IMR-90 (cell line): ENCODE results near the gene ALS2.

Experiments
- CEBPB ChIP-seq: IDR thresholded peaks from 2 replicates; pipeline ENCODE4 v1.6.1; 2012; ENCODE audit warnings: low read depth, low read length, improper control_type of control experiment
- MAZ ChIP-seq: IDR thresholded peaks from 2 replicates; pipeline ENCODE4 v1.6.1; 2012; ENCODE audit warnings: low read depth, mild to moderate bottlenecking, low read length, improper control_type of control experiment, moderate library complexity, borderline replicate concordance
- MXI1 ChIP-seq: IDR thresholded peaks from 2 replicates; pipeline ENCODE4 v1.6.1; 2012; ENCODE audit warnings: low read depth, mild to moderate bottlenecking, low read length, moderate library complexity, borderline replicate concordance
- NFE2L2 ChIP-seq: fragments of 150-350 bp; IDR thresholded peaks from 2 replicates; pipeline ENCODE4 v1.6.1; 2016; ENCODE audit warnings: low read depth, mild to moderate bottlenecking, low read length
- POLR2A ChIP-seq: IDR thresholded peaks from 2 replicates; pipeline ENCODE4 v1.6.1; 2012; ENCODE audit warnings: mild to moderate bottlenecking, low read depth, low read length
- RAD21 ChIP-seq: IDR thresholded peaks from 2 replicates; pipeline ENCODE4 v1.6.1; 2012; ENCODE audit warnings: low read length, improper control_type of control experiment
- RCOR1 ChIP-seq: IDR thresholded peaks from 2 replicates; pipeline ENCODE4 v1.6.1; 2012; ENCODE audit warnings: mild to moderate bottlenecking, low read length, improper control_type of control experiment; ENCODE audit not compliant: insufficient replicate concordance
- RFX5 ChIP-seq: IDR thresholded peaks from 2 replicates; pipeline ENCODE4 v1.8.0; 2012; ENCODE audit warnings: low read depth, mild to moderate bottlenecking, low read length, moderate library complexity
- SMC3 ChIP-seq: fragments of 150-350 bp; IDR thresholded peaks from 2 replicates; pipeline ENCODE4 v1.6.1; 2016; ENCODE audit warnings: low read depth, mild to moderate bottlenecking, antibody characterized with exemption, low read length, moderate library complexity
- TF ChIP-seq, protein P1 (sequence below): conservative IDR thresholded peaks from 2 replicates; pipeline ENCODE4 v1.5.1; 2012; ENCODE audit warnings: mild to moderate bottlenecking, low read depth, low read length, improper control_type of control experiment
- TF ChIP-seq, protein P2 (sequence below): fragments of 150-350 bp; IDR thresholded peaks from 2 replicates; pipeline ENCODE4 v1.6.1; 2016; ENCODE audit warnings: low read depth, mild to moderate bottlenecking, low read length, moderate library complexity, borderline replicate concordance

DNA sequence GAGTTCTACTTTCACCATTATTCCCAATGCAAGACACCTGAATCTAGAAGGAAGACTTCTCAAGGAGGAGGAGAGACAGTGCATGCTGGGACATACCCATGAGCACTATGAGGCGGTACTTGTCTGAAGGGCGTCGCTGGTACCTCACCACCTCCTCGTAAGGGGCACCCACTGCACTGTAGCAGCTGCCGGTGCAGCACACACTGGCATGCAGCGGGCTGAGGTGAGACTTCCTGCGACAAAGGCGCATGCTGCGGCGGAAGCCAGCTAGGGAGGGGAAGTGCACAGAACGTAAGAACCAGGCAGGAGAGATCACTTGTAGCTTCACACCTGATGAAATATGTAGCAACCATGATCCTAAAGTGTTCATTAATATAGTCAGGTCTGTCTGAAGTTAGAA, 124.6 kb downstream of the ALS2 start:
- TF ChIP-seq RFX5 (no peak), POLR2A (no peak), RAD21 (no peak), NFE2L2 (no peak), MAZ (no peak), MXI1 (no peak), RCOR1 (no peak), CEBPB (no peak), SMC3 (no peak)
- TF ChIP-seq, protein P1, sequence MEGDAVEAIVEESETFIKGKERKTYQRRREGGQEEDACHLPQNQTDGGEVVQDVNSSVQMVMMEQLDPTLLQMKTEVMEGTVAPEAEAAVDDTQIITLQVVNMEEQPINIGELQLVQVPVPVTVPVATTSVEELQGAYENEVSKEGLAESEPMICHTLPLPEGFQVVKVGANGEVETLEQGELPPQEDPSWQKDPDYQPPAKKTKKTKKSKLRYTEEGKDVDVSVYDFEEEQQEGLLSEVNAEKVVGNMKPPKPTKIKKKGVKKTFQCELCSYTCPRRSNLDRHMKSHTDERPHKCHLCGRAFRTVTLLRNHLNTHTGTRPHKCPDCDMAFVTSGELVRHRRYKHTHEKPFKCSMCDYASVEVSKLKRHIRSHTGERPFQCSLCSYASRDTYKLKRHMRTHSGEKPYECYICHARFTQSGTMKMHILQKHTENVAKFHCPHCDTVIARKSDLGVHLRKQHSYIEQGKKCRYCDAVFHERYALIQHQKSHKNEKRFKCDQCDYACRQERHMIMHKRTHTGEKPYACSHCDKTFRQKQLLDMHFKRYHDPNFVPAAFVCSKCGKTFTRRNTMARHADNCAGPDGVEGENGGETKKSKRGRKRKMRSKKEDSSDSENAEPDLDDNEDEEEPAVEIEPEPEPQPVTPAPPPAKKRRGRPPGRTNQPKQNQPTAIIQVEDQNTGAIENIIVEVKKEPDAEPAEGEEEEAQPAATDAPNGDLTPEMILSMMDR, result no peak
- TF ChIP-seq, protein P2, sequence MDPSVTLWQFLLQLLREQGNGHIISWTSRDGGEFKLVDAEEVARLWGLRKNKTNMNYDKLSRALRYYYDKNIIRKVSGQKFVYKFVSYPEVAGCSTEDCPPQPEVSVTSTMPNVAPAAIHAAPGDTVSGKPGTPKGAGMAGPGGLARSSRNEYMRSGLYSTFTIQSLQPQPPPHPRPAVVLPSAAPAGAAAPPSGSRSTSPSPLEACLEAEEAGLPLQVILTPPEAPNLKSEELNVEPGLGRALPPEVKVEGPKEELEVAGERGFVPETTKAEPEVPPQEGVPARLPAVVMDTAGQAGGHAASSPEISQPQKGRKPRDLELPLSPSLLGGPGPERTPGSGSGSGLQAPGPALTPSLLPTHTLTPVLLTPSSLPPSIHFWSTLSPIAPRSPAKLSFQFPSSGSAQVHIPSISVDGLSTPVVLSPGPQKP, result no peak
